Stomach (tissue), 9 donors: ENCODE results near the gene ANKRD28. TPM values are rescaled to one million over a fixed set of nuclear protein-coding genes. Genes with fewer than 3 reads are reported as not detected.

ENCODE experiments used
- DNase-seq, 2 donors: peaks; one replicate each; pipeline versions ENCODE4 v3.0.0 to v3.0.0-alpha.2; 2013 to 2019
- H3K27ac ChIP-seq, 5 donors: fragments of 200-600 bp in 4 of 5; sonication (generic) in 4 of 5; one replicate each; pipeline ENCODE4 v1.5.1; 2013 to 2019; ENCODE audit warnings: mild to moderate bottlenecking in 1 of 5, moderate library complexity in 1 of 5
- H3K27me3 ChIP-seq, 3 donors: fragments of 200-600 bp; sonication (generic); one replicate each; pipeline ENCODE4 v1.5.1; 2017 to 2019; ENCODE audit warnings: mixed run types in 1 of 3
- H3K36me3 ChIP-seq, 4 donors: fragments of 200-600 bp; sonication (generic); 1 replicate in 3 of 4; 2 replicates in 1 of 4; pipeline ENCODE4 v1.5.1; 2016 to 2019
- H3K4me1 ChIP-seq, 4 donors: fragments of 200-600 bp; sonication (generic); one replicate each; pipeline ENCODE4 v1.5.1; 2016 to 2019
- H3K4me3 ChIP-seq, 4 donors: fragments of 200-600 bp; sonication (generic) in 3 of 4; one replicate each; pipeline ENCODE4 v1.5.1; 2016 to 2019; ENCODE audit warnings: mild to moderate bottlenecking in 1 of 4
- H3K9me3 ChIP-seq, 4 donors: fragments of 200-600 bp; sonication (generic); one replicate each; pipeline ENCODE4 v1.5.1; 2016 to 2019
- CTCF ChIP-seq, 7 experiments: fragments of 450-650 bp in 4 of 7; fragments of 200-600 bp in 3 of 7; sonication (generic) in 3 of 7; IDR thresholded peaks; one replicate each; pipeline ENCODE4 v1.5.1; 2016 to 2019; ENCODE audit warnings: antibody characterized with exemption in 7 of 7, control low read depth in 2 of 7, mild to moderate bottlenecking in 1 of 7
- EP300 ChIP-seq: sonication (generic); formaldehyde crosslinking; IDR thresholded peaks from one replicate; pipeline ENCODE4 v1.6.1; 2017; ENCODE audit warnings: antibody characterized with exemption
- POLR2A ChIP-seq, 4 donors: fragments of 450-650 bp; IDR thresholded peaks; one replicate each; pipeline ENCODE4 v1.6.1; 2016; ENCODE audit warnings: antibody characterized with exemption in 4 of 4, control low read depth in 2 of 4, mild to moderate bottlenecking in 1 of 4, moderate library complexity in 1 of 4
- POLR2AphosphoS5 ChIP-seq, 3 donors: sonication (generic); formaldehyde crosslinking; IDR thresholded peaks; one replicate each; pipeline ENCODE4 v1.6.1; 2016; ENCODE audit warnings: antibody characterized with exemption in 3 of 3
- WGBS, 5 donors: extraction: QIAGEN DNeasy Blood & Tissue Kit in 3 of 5; methylation state at CpG; one replicate each; pipeline versions ENCODE4 v1.1.5 to v1.1.7; 2013 to 2018; 5-methylcytosine and 5-hydroxymethylcytosine counted together
- intact Hi-C: fragments of 100-400 bp; cut with DNase I; formaldehyde crosslinking; loops from one replicate; pipeline ENCODE4 v1.15.1; 2023; ENCODE audit warnings: low total_unique reads
- polyA plus RNA-seq, 3 donors: library from polyadenylated mRNA; stranded (reverse); fragments of 200-250 nt; gene quantifications; one replicate each; pipeline ENCODE4 v1.2.3, GENCODE V29; 2013
- total RNA-seq, 5 donors: library from RNA; depleted of rRNA; stranded (reverse); fragments of >200 nt; gene quantifications; one replicate each; pipeline versions ENCODE4 v1.1.0 to v1.2.3, GENCODE V29; 2014 to 2016
- donor health status: healthy with polysubstance abuse.
- donor health status: Bipolar disorder and iron deficiency.
- donor health status: healthy.

The ANKRD28 gene
- total and polyA plus RNA-seq, 8 donors = 6.8 to 102 (median 16.6) TPM

DNA sequence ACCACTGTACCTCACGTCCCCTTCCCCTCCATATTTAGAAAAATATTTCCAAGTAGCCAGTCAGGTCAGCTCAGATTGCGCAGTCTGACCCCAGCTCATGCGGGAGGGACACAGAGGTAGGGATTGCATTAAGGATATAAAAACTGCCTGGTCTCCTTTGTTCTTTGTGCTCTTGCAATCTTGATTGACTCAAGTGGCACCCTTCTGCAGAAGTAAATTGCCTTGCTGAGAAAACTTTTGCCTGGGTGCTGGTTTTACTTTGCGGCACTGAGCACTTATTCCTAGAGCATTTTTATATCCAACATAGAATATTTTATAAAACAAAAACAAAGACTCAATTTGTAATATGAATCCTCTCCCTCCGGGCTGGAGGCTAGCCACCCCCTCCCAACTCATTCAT, 141.4 kb downstream of the ANKRD28 start:
- Histone ChIP-seq H3K4me3 (no peak overlapping the region), H3K9me3 (peaks cover 10 to 30% (median 23%) of the 10 kb centered on the region in 4 donors), H3K4me1 (peaks cover 0 to 12% (median 0%) of the 10 kb centered on the region in 4 donors), H3K36me3 (no peaks in the 10 kb centered on the region), H3K27ac (no peak overlapping the region), H3K27me3 (no peaks in the 10 kb centered on the region)
- intact Hi-C loops = no loop called here
- TF ChIP-seq CTCF (IDR thresholded peaks at IDR 0.05) = no peak
- TF ChIP-seq POLR2A (IDR thresholded peaks at IDR 0.05) = no peak
- no peak for DNase-seq
- 75 to 99% (median 78%) methylated on average over 5 of the region's 5 CpGs for WGBS, 5 donors

GRCh38 chr3:15654891-15655290, 142.9 kb downstream of the ANKRD28 start:
- Histone ChIP-seq H3K36me3 (no peaks in the 10 kb centered on the region), H3K27me3 (no peaks in the 10 kb centered on the region), H3K4me3 (no peak overlapping the region), H3K4me1 (peaks cover 0 to 12% (median 0%) of the 10 kb centered on the region in 4 donors), H3K9me3 (peaks cover 10 to 30% (median 23%) of the 10 kb centered on the region in 4 donors), H3K27ac (no peak overlapping the region)
- no peak for DNase-seq
- 92 to 97% (median 95%) methylated on average over 9 of the region's 9 CpGs for whole genome bisulfite sequencing, 5 donors
- intact Hi-C loops = no loop called here
- TF ChIP-seq EP300 (no peak), POLR2AphosphoS5 (IDR thresholded peaks at IDR 0.05) (no peak), POLR2A (IDR thresholded peaks at IDR 0.05) (no peak), CTCF (IDR thresholded peaks at IDR 0.05) (no peak)

DNA sequence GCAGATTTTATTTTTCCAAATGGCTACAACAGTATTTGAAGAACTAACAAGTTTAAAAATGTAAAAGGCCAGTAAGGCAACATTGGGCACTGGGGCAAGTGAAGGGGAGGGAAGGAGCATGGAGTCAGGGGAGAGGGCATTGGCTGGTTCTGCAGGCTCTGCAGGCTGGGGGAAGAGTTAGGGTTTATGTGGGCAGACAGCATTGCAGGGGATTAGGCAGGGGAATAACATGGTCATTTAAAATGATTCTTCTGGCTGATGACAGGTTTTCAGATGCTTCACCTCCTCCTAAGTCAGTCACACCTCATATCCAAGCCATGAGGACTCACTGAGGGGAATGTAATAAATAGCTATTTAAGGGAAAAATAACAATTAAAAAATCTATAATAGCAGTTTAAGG, 143.7 kb downstream of the ANKRD28 start:
- intact Hi-C loops = no loop called here
- no peak overlapping the region for H3K27ac ChIP-seq
- H3K36me3 ChIP-seq = no peaks in the 10 kb centered on the region
- no peak for TF ChIP-seq POLR2A (IDR thresholded peaks at IDR 0.05)
- no peaks in the 10 kb centered on the region for H3K27me3 ChIP-seq
- no peak for DNase-seq
- peaks cover 0 to 12% (median 0%) of the 10 kb centered on the region in 4 donors for H3K4me1 ChIP-seq
- no peak overlapping the region for H3K4me3 ChIP-seq
- H3K9me3 ChIP-seq = peaks cover 10 to 30% (median 23%) of the 10 kb centered on the region in 4 donors

- no peaks in the 10 kb centered on the region for H3K27me3 ChIP-seq
- H3K27ac ChIP-seq = no peak overlapping the region
- H3K4me1 ChIP-seq = peaks cover 0 to 12% (median 1%) of the 10 kb centered on the region in 4 donors
- intact Hi-C loops = no loop called here
- 70 to 89% (median 82%) methylated on average over 3 of the region's 3 CpGs for WGBS, 5 donors
- no peaks in the 10 kb centered on the region for H3K36me3 ChIP-seq
- no peak for TF ChIP-seq POLR2A (IDR thresholded peaks at IDR 0.05)
- TF ChIP-seq CTCF (IDR thresholded peaks at IDR 0.05) = no peak
- no peak for TF ChIP-seq EP300
- TF ChIP-seq POLR2AphosphoS5 (IDR thresholded peaks at IDR 0.05) = no peak
- no peak overlapping the region for H3K4me3 ChIP-seq
- no peak for DNase-seq
- H3K9me3 ChIP-seq = peaks cover 10 to 30% (median 23%) of the 10 kb centered on the region in 4 donors
Measured at GRCh38 chr3:15653321-15653720, 144.5 kb downstream of the ANKRD28 start.

GRCh38 chr3:15651396-15651795, 146.4 kb downstream of the ANKRD28 start:
- TF ChIP-seq POLR2AphosphoS5 (IDR thresholded peaks at IDR 0.05) (no peak), EP300 (no peak), POLR2A (IDR thresholded peaks at IDR 0.05) (no peak), CTCF (IDR thresholded peaks at IDR 0.05) (no peak)
- intact Hi-C loops = no loop called here
- Histone ChIP-seq H3K9me3 (peaks cover 5 to 15% (median 9%) of the 10 kb centered on the region in 4 donors), H3K36me3 (no peaks in the 10 kb centered on the region), H3K4me3 (no peak overlapping the region), H3K4me1 (peaks cover 0 to 31% (median 17%) of the 10 kb centered on the region in 4 donors), H3K27me3 (no peaks in the 10 kb centered on the region), H3K27ac (no peak overlapping the region)
- 69 to 91% (median 80%) methylated on average over 8 of the region's 8 CpGs for WGBS, 5 donors
- DNase-seq = no peak
